ENCODE results near the gene CTH. TPM values are rescaled to one million over a fixed set of nuclear protein-coding genes. Genes with fewer than 3 reads are reported as not detected.
A peak's percentile ranks its signal among the peaks of the same experiment; 100 is the strongest.
"Not testable (repeated sequence)": the region's sequence is repeated elsewhere in the genome, so short reads cannot be mapped to it uniquely, and the experiment has no call there.

The CTH gene
- polyA plus RNA-seq, 12 donors: 1.7 to 3.7 (median 2.2) TPM; not detected in 2

GRCh38 chr1:70405780-70406416, 5.2 kb upstream of the CTH start:
- no peak for DNase-seq

GRCh38 chr1:70409136-70409535, 1.9 kb upstream of the CTH start:
- DNase-seq: no peak

DNA sequence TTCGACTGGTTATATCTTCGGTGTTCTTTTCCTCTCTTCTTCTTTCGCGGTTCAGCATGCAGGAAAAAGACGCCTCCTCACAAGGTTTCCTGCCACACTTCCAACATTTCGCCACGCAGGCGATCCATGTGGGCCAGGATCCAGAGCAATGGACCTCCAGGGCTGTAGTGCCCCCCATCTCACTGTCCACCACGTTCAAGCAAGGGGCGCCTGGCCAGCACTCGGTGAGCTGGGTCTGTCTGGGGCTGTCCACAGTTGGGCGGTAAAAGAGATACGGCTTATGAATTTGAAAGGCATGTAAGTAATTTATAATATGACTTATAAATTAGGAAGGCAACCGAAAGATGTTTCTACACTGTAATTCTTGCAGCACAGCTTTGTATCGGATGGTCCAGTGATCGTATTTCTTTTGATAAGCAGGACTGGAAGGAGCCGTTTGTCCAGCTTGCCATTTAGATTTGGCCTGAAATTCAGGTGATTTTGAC, 334 bp downstream of the CTH start:
- DNase-seq: no peak

DNA sequence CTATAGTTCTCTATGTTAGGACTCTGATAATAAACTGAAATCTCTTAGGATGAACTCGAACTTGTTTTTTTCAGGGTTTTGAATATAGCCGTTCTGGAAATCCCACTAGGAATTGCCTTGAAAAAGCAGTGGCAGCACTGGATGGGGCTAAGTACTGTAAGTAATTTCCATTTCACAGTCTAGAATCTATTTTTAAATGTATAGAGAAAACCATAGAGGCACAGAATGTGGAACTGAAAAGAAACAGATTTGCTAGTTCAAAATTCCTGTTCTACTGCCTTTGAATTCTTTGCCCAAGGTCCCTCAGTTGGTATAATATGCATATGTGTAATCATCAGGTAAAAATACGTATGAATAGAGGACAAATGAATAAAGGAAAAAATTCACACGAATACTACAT, 4.8 kb downstream of the CTH start:
- no peak for DNase-seq

DNA sequence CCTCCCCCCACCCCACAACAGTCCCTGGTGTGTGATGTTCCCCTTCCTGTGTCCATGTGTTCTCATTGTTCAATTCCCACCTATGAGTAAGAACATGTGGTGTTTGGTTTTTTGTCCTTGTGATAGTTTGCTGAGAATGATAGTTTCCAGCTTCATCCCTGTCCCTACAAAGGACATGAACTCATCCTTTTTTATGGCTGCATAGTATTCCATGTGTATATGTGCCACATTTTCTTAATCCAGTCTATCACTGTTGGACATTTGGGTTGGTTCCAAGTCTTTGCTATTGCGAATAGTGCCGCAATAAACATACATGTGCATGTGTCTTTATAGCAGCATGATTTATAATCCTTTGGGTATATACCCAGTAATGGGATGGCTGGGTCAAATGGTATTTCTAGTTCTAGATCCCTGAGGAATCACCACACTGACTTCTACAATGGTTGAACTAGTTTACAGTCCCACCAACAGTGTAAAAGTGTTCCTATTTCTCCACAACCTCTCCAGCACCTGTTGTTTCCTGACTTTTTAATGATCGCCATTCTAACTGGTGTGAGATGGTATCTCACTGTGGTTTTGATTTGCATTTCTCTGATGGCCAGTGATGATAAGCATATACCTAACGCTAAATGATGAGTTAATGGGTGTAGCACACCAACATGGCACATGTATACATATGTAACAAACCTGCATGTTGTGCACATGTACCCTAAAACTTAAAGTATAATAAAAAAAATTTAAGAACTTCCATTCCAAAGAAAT, 8.1 kb downstream of the CTH start:
- DNase-seq: not testable (repeated sequence)

GRCh38 chr1:70420320-70420719, 9.3 kb downstream of the CTH start:
- DNase-seq: no peak

GRCh38 chr1:70426154-70427131, 15.4 kb downstream of the CTH start:
- no peak for DNase-seq

GRCh38 chr1:70427976-70428375, 16.9 kb downstream of the CTH start:
- no peak for DNase-seq

DNA sequence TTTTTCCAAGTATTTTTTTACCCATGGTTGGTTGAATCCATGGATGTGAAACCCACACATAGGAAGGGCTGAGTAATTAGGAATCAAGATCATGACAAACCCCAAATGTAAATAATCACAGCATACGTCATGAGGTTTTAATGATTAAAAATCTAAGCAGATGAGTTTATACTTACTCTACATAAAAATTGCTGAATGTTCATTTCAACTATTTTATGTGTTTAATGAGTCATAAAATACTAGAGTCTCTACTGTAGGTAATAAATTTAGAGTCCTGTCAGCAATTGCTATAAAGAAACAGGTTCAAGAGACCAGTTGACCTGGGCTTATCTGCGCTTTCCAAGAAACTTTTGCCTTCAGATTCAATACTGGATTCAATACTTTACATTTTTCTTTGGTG, 18.2 kb downstream of the CTH start:
- DNase-seq: no peak

DNA sequence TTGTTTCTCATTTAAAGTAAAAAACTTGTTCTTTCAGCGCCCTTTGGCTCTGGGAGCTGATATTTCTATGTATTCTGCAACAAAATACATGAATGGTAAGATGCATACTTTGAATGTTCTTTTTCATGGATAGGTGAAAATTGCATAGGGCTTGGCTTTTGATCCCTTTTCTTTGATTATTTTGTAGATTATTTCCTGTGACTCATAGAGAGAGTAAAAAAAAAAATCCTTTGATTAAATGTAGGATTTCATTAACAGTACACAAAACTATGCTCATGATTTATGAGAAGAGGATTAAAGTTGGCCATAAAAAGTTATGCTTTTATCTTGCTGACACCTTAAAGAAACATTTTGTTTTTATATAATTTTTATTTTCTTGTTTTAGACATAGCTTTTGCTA, 18.7 kb downstream of the CTH start:
- no peak for DNase-seq

- no peak for DNase-seq
Measured at GRCh38 chr1:70431317-70431716, 20.2 kb downstream of the CTH start.

DNA sequence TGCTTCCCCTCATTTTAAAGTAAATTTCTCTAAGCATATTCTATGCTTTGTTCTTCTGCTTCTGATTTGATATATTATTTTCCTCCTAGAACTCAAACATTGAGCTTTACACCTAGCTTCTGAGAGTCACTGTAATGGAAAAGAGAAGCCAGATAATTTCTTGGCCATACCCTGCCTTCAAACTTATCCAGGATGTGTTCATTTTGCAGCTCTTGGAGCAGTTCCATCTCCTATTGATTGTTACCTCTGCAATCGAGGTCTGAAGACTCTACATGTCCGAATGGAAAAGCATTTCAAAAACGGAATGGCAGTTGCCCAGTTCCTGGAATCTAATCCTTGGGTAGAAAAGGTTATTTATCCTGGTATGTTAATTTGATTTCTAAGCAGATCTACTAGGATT, 20.8 kb downstream of the CTH start:
- no peak for DNase-seq

- no peak for DNase-seq
Measured at GRCh38 chr1:70434253-70434859, 23.3 kb downstream of the CTH start.

DNA sequence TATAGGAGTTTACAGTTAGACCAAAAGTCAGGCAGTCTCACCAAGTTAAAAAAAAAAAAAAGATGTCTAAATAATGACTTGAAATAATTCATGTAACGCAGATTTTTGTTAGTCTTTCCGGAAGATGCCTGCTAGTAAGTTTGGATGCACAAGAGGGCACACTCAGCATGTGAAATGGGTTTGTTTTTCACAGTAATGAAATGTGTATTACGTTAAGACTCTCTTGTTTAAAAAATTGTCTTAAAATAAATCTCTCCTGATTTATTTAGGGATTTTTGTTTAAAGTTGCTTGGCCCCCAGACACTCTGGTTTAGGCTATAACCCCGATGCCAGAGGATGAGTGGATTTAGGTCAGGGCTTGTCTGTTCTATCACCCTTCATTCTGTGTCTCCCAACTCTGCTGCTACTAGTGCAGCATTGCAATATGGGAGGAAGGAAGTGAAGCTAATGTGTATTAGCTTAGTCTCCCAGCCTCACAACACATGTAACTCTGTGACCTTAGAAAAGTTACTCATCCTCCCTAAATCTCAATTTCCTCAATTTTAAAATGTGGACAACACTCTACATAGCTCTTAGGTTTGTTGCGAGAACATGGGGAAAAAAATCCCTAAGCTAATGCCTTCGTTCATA, 25.7 kb downstream of the CTH start:
- peak; percentile 25 for DNase-seq

- no peak for DNase-seq
Measured at GRCh38 chr1:70438529-70438928, 27.5 kb downstream of the CTH start.

DNA sequence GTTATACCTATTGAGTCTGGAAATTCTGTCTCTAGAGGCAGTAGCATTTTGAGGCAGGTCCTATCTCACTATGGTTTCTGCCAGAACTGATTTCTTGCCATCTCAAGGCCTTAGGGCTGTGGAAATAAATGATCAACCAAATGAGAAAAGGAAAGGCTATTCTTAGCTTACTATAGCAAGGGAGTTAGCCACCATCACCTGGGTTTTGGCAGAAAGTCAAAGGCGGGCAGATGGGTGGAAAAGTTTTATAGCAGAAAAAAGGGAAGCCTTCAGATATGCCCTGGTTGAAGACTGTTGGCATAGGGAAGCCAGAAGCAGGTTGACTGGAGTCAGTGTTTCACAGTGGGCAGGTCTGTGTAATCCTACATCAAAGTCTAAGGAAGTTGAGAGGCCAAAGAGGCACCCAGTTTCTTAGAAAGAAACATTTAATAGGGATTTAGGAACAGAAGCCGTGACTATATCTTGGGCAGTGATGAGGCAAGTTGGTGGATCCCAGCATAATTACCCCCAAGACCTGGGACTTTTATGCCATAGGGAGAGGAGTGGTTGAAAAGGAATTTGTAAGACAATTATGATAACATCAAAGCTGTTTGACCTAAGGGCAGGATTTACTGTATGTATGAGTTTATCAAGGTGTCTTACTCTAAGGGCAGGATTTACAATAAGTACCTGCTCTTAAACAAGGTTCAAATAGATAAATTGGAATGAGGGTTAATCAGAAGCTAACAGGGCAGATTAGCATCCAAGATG, 29.7 kb downstream of the CTH start:
- no peak for DNase-seq

DNA sequence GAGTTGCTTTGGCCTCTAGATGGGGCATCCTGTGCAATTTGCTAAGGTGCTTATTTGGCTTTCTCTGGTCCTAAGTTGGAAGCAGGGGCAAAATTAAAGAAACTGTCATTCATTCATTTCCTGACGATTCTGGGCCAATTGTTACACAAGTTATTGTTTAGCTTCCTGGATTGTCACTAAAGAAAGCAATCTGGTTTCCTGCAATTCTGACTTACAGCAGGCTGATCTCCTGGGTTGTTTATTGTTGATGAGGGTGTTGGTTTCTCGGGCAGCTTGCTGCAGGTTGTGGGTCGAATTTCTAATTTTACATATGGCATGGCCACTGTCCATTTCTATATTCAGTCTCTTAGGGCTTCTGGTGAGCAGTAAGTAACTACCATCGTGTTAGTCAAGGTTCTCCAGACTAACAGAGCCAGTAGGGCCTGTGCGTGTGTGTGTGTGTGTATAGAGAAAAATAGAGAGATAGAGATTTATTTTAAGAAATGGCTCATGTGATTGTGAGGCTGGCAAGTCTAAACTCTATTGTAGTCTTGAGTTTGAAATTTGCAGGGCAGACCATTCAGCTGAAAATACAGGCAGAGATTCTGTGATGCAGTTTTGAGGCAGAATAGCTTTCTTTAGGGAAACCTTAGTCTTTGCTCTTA, 30.4 kb downstream of the CTH start:
- no peak for DNase-seq

DNA sequence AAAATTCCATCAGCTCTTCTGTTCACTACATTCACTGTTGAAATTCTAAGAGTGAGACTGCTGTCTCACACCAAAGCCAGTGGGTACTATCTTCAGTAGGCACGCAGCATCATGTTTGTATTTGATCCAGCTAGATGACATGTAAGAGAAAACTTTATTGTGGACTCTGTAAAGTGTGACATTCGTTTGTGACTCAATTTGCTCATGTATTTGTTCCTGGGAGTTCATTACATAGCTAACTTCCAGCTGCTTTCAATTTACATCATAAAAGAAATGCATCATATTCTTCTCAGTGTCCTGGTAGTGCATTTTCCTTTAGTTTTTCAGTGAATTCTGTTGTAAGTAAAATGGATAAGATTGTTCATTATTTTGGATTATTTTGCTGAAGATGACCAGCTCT, 31.4 kb downstream of the CTH start:
- DNase-seq: no peak

- no peak for DNase-seq
Measured at GRCh38 chr1:70443739-70444138, 32.7 kb downstream of the CTH start.

GRCh38 chr1:70449049-70449448, 38.0 kb downstream of the CTH start:
- no peak for DNase-seq

Data from muscle of arm (tissue), 12 donors.